NCI-H1092 (cell line): Measurements from ENCODE around the gene RNLS.

Experiments
- DNase-seq: peaks from one replicate; lab custom pipeline; 2025; lab: John Stamatoyannopoulos, UW

RNLS gene

DNA sequence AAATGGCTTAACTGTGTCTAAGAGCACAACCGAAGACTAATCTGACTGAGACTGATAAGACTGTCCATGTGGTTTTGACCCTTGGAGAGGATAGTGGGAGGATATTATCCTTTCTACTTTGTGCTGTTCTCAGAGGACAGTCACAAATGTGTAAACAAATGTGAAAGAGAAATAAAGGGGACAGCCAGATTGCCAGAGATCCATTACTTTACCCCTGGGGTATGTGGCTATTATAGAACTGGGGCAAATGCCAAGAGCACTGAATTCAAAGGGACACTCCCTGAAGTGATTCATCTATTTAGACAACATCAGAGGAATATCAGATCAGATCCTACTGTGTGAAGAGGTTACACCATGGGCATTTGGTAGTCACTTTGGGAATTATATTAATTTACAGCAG lies 154.7 kb downstream of the RNLS start:
- no peak for DNase-seq

DNA sequence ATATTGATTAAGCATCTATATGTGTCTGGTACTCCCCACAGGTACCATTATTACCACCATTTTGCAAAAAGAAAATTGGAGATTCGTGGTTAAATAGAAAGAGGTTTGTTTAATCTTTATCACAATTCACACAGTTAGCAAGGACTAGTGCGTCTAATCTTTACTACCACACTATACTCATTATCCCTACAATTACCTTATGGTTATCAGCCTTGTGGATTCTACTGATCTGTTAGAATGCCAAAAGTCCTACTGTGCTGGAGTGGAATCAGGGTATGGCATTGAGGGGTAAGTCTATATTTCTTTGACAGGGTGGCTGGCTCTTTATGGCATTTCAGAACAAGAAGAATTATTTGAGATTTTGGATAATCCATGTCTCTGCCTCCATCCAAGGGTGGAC lies 156.1 kb downstream of the RNLS start:
- no peak for DNase-seq

- DNase-seq = no peak
Measured at GRCh38 chr10:88424881-88425280, 158.2 kb downstream of the RNLS start.

- no peak for DNase-seq
Measured at GRCh38 chr10:88423732-88424131, 159.4 kb downstream of the RNLS start.

- no peak for DNase-seq
Measured at GRCh38 chr10:88421590-88421989, 161.5 kb downstream of the RNLS start.

DNA sequence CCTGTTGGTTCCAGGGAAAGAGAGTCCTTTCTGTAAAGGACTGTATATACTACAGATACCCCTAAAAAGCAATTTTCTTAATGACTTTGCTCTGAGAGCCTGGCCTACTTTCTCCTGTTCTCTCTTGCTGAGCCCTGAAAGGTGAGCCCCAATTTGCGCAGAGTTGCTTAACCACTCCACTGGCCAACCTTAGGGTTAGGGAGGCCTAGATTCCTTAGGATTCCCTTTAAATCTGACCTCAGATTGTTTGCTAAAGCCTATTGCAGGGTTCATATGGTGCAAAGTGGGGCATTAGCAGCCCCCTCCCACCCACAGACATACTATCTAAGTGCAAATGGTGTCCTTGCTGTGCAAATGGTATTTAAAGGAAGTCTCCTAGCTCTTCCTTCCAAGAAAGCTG lies 164.2 kb downstream of the RNLS start:
- DNase-seq = no peak

DNA sequence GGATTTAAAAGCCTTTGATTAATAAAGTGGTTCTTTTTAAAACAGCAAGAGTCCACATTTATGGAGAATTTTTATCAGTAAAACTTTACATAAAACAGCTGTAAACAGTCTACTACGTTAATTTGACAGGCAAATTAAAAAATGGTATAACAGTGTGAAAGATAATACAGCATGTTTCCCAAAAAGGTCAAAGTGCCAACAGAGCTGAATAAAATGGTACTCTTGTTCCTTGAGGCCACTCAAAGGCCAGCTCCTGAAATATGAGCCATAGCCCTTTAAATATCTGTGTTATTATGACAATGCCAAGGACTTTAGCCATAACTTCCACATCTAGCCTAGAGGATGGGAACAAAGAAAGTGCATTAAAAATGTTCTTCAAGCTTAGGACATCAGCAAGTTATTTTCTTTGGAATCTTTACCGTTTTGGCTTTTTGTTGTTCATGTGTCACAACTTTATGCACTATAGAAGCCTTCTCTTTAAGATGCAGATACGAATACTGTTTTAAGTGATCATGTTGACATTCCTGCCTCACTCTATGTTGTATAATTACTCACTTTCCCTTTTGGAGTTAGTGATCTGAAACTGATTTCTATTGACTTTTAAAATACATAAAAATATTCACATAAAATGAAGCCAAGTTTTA lies 165.6 kb downstream of the RNLS start:
- DNase-seq = no peak

DNA sequence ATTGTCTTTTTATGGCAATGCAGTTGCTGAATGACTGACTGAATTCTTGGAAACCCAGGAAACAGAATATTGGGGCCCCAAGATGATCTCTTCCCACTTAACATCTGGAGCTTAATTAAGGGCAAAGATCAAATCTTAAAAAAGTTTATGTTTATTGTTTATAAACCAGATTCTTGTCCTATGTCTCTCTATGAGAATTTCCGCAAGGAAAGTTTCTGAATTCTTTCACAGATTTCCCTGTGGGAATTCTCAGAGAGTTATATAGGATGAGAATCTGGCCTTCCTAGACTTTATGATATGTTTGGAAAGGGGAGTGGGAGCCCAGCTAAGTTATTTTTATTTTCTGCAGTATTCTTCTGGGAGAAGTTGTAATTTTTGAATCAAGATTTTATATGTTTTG lies 166.3 kb downstream of the RNLS start:
- DNase-seq = no peak

GRCh38 chr10:88415533-88416130 lies 167.5 kb downstream of the RNLS start:
- DNase-seq = no peak

DNA sequence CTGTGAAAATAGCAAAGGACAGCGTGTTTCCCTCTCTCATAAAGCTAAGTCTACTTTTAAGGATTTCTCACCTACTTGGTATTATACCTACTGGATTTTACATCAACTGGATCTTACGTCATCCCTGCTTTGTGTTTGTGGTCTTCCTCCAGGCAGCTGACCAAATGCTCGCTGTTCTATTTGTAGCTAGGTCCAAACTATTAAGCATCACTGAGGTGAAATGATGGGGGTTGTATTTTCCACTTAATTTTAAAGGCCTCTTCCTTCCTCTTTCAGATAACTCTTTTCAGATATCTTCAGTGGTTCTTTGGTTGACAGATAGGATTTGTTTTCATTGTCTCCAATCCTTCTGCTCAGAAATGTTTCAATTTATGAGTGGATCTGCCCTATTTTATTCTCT lies 169.7 kb downstream of the RNLS start:
- no peak for DNase-seq

DNA sequence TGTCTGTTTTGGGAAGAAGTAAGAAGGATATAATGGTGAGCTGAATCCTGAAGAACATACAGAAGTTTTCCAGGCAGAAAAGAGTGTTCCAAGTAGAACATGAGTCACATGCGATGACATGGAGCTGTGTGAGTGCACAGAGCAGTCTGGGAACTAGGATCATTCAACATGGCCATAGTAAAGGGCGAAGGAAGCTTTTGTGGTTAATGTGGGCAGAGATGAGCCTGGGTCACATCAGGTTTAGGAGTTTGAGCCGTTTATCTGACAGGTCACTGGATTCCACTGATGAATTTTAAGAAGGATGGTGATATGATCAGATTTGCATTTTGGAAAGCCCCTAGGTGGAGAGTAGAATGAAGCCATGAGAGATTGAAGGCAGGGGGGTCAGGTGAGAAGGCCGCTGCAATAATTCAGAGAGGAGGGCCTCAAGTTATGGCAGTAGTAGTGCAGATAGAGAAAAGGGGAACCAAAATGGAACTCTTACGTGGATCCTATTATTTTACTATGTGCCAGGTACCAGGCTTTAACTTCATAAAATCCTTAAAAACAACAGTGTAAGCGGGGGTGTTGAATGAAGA lies 171.3 kb downstream of the RNLS start:
- DNase-seq = no peak

DNA sequence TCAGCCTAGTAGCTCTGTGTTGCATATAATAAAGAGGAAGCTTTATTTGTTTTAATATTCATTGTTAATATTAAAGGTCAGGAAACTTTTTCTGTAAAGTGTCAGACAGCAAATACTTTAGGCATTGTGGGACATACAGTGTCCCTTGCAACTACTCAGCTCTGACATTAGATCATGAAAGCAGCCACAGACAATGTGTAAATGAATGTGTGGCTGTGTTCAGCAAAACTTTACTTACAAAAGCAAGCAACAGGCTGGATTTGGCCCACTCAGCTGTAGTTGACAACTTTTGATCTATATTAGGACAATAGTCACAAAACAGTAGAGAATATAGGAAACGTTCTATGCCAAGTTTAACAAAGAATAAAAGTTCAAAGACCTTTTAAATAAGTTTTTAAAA lies 173.3 kb downstream of the RNLS start:
- no peak for DNase-seq

DNA sequence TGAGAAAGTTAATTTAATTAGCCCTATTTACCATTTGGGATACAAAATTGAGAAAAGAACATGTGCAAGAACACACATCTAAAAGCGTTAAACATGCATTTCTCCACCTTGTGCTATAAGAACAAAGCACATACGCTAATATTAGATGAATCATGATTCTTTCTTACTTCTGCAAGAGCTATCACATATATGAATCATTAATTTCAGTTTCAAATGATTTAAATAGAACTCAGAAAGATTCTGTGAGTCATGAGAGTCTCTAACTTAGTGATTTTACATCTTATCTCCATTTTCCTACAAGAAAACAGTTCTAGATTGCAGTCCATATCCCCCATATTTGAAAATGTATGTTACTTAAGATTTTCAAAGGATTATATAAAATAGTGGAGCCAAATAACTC lies 173.9 kb downstream of the RNLS start:
- no peak for DNase-seq

DNA sequence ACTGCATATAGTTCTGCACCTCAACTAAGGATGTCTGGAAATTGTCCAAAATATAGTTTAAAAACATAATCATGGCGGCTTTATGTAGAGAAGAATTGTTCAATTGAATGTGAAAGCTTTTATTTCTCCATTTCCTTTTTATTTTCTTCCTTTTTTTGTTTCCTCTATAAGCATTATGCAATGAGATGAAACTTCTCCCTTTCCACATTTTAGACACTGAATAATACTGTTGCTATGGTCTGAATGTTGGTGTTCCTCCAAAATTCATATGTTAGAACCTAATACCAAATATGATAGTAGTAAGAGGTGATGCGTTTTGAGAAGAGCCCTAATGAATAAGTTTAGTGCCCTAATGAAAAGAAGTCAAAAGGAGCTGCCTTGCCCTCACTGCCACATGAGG lies 175.0 kb downstream of the RNLS start:
- no peak for DNase-seq

DNA sequence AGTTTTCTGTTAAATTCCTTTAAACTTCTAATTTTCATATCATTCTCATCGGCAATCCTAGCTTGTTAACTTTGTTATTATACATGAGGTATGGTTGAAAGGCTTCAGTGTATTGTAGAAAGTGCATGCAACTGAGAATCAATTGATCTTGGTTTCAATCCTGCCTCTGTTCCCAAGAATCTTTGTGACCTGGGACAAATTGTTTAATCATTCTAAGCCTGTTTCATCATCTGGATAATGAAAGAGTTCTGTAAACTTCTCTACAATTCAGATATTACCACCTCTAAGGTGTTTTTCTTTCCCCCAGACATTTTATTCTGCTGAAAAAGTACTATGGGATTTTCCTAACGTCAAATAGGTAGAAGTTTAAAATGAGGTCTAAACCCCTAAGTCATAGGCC lies 179.0 kb downstream of the RNLS start:
- no peak for DNase-seq

GRCh38 chr10:88401671-88402347 lies 181.3 kb downstream of the RNLS start:
- DNase-seq = no peak

DNA sequence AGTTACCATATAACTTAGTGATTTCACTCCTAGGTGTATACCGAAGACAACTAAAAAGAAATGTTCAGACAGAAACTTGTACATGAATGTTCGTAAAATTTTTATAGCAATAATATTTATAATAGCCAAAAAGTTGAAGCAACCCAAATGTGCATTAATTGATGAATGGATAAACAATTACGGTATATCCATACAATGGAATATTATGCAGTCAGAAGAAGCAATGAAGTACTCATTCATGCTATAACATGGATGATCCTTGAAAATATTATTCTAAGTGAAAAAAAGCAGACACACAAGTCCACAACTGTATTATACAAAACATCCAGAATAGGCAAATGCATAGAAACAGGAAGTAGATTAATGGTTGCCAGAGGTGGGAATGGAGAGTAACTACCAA lies 183.9 kb downstream of the RNLS start:
- DNase-seq = no peak

DNA sequence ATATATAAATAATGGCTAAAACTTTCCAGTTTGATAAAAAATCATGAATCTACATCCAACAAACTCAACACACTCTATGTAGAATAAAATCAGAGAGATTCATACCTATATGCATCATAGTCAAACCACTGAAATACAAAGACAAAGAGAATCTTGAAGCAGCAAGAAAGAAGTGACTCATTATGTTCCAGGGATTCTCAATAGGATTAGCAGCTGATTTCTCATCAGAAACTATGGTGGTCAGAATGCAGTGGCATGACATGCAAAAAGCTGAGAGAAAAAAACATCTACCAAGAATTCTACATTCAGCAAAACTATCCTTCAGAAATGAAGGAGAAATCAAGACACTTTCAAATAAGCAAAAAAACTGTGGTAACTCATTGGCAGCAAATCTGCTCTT lies 187.4 kb downstream of the RNLS start:
- DNase-seq = no peak

GRCh38 chr10:88392222-88392621 lies 190.9 kb downstream of the RNLS start:
- no peak for DNase-seq

GRCh38 chr10:88390041-88390440 lies 193.1 kb downstream of the RNLS start:
- DNase-seq = no peak

DNA sequence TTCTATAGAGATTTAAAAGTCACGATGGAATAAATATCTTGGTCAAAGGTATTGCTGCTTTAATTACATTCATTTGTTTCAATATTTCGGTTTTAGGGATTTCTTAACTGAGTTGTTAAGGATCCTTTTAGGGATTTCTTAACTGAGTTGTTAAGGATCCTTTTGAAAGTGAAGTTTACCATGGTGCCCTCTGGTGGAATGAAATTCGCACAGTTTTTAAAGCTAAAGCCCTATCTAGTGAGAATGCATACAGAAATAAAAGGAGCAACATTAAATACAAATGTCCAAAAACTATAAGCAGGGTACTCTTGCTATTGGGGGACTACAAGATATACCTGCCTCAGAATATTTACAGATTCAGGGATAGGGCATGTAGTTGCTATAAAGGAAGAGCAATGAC lies 193.7 kb downstream of the RNLS start:
- DNase-seq = peak; percentile 1

GRCh38 chr10:88388324-88388723 lies 194.8 kb downstream of the RNLS start:
- DNase-seq = no peak
